NCI-H2107 treated with DMSO at 0.1 percent for 48 hours (cell line): ENCODE data around the gene DDX31.

Experiments used
- DNase-seq: peaks from one replicate; lab custom pipeline; 2025; ENCODE audit not compliant: unreplicated experiment; lab: John Stamatoyannopoulos, UW

DDX31 gene

GRCh38 chr9:132552041-132552440 is 117.7 kb downstream of the DDX31 start:
- DNase-seq, result no peak

- no peak for DNase-seq
Measured at GRCh38 chr9:132551556-132551955, 118.2 kb downstream of the DDX31 start.

- no peak for DNase-seq
Measured at GRCh38 chr9:132548751-132549640, 120.8 kb downstream of the DDX31 start.

- DNase-seq, result no peak
Measured at GRCh38 chr9:132547976-132548730, 121.6 kb downstream of the DDX31 start.

GRCh38 chr9:132547436-132547835 is 122.3 kb downstream of the DDX31 start:
- DNase-seq, result no peak

GRCh38 chr9:132547052-132547431 is 122.7 kb downstream of the DDX31 start:
- DNase-seq, result no peak

GRCh38 chr9:132546148-132547051 is 123.4 kb downstream of the DDX31 start:
- peak; percentile 47 for DNase-seq

GRCh38 chr9:132545578-132545977 is 124.2 kb downstream of the DDX31 start:
- no peak for DNase-seq

- no peak for DNase-seq
Measured at GRCh38 chr9:132543960-132544359, 125.8 kb downstream of the DDX31 start.

GRCh38 chr9:132543251-132543650 is 126.5 kb downstream of the DDX31 start:
- DNase-seq, result no peak
